ENCODE measurements around the gene C12orf57. TPM values are rescaled to one million over a fixed set of nuclear protein-coding genes. Genes with fewer than 3 reads are reported as not detected.

The C12orf57 gene
- total and polyA plus RNA-seq, 9 of the 15 experiments (the other 6 are each of a cell fraction or from before 2014, with no cell fraction given), result 26.7 to 191 (median 107) TPM

GRCh38 chr12:6963791-6964413 is 20.1 kb downstream of the C12orf57 start (continued):
- no peak for TF ChIP-seq ELK1 (CRISPR knock-in tag; IDR thresholded peaks at IDR 0.05)
- TF ChIP-seq TCF7L2 (IDR thresholded peaks at IDR 0.05; ENCODE audit: low read depth, low read length), result no peak
- peak; percentile 74; the same call in 1 of the 2 replicates for TF ChIP-seq DMBX1 (CRISPR knock-in tag; IDR thresholded peaks at IDR 0.05; ENCODE audit: borderline replicate concordance)
- TF ChIP-seq ZBTB9 (CRISPR knock-in tag; IDR thresholded peaks at IDR 0.05), result peak; percentile 56; the same call in 1 of the 2 replicates
- no peak for TF ChIP-seq TOE1 (IDR thresholded peaks at IDR 0.05; ENCODE audit: borderline replicate concordance)
- TF ChIP-seq TOE1 (CRISPR knock-in tag; IDR thresholded peaks at IDR 0.05; ENCODE audit: borderline replicate concordance, low read depth), result no peak
- TF ChIP-seq ZNF740 (CRISPR knock-in tag; IDR thresholded peaks at IDR 0.05), result no peak
- peak in 1 of 2 experiments; percentile 53; a peak in 1 of 4 replicates for TF ChIP-seq ZNF740 (tag; IDR thresholded peaks at IDR 0.05)
- TF ChIP-seq IRF2 (CRISPR knock-in tag; IDR thresholded peaks at IDR 0.05), result no peak
- no peak for TF ChIP-seq CCNT2 (IDR thresholded peaks at IDR 0.05; ENCODE audit: borderline replicate concordance, extremely low read depth, insufficient read length, low read depth, low read length)
- TF ChIP-seq ZNF644 (tag; IDR thresholded peaks at IDR 0.05; ENCODE audit: low read depth), result peak; percentile 63; the same call in 1 of the 2 replicates
- TF ChIP-seq ZNF766 (CRISPR knock-in tag; conservative IDR thresholded peaks at IDR 0.05), result peak; percentile 86
- TF ChIP-seq ZKSCAN8 (CRISPR knock-in tag; IDR thresholded peaks at IDR 0.05), result no peak
- 0 out of 2 replicates have a peak, but pooled peaks have one; percentile 46 for TF ChIP-seq PTTG1 (tag; IDR thresholded peaks at IDR 0.05; ENCODE audit: low read depth)
- peak; percentile 79; the same call in 1 of the 2 replicates for TF ChIP-seq ZNF583 (CRISPR knock-in tag; IDR thresholded peaks at IDR 0.05)
- TF ChIP-seq ZKSCAN1 (IDR thresholded peaks at IDR 0.05; ENCODE audit: low read depth, low read length), result no peak
- peak; percentile 54 for TF ChIP-seq RBFOX2 (IDR thresholded peaks at IDR 0.05; ENCODE audit: low read depth, low read length)
- TF ChIP-seq ZKSCAN3 (CRISPR knock-in tag; IDR thresholded peaks at IDR 0.05), result no peak
- TF ChIP-seq ZNF41 (CRISPR knock-in tag; conservative IDR thresholded peaks at IDR 0.05), result 0 out of 2 replicates have a peak, but pooled peaks have one; percentile 29
- TF ChIP-seq ZNF197 (CRISPR knock-in tag; IDR thresholded peaks at IDR 0.05; ENCODE audit: low read depth), result peak; percentile 50; the same call in 1 of the 2 replicates
- TF ChIP-seq ATF4 (CRISPR knock-in tag; IDR thresholded peaks at IDR 0.05), result peak; percentile 42; the same call in 1 of the 2 replicates
- TF ChIP-seq CXXC5 (CRISPR knock-in tag; IDR thresholded peaks at IDR 0.05), result no peak; the same call in 1 of the 2 replicates
- TF ChIP-seq DDX20 (tag; IDR thresholded peaks at IDR 0.05; ENCODE audit: low read depth), result peak; percentile 33; the same call in 1 of the 2 replicates
- peak; percentile 18; the same call in 1 of the 2 replicates for TF ChIP-seq HDAC8 (tag; IDR thresholded peaks at IDR 0.05)
